Measurements from ENCODE around the gene SGMS1. TPM values are rescaled to one million over a fixed set of nuclear protein-coding genes. Genes with fewer than 3 reads are reported as not detected.

SGMS1 gene
- total and polyA plus RNA-seq, 2 donors (not counting 3 experiments of a cell fraction or from before 2014, with no cell fraction given) = 9.7 to 23.7 TPM

- intact Hi-C loops (cut with micrococcal nuclease) = no loop called here
These were observed 116.7 kb downstream of the SGMS1 start for GRCh38 chr10:50506861-50507573.

More at GRCh38 chr10:50506861-50507573, 116.7 kb downstream of the SGMS1 start:
- H3K27ac ChIP-seq (ENCODE audit: insufficient read depth, low read depth, low read length) = no peak overlapping the region
- H3K27me3 ChIP-seq (ENCODE audit: control insufficient read depth in 2 of 2, insufficient read depth in 2 of 2, low read length in 2 of 2) = no peaks in the 10 kb centered on the region
- no peak for TF ChIP-seq GATA2 (IDR thresholded peaks at IDR 0.05; ENCODE audit: insufficient read depth, insufficient read length, low read depth, low read length)
- TF ChIP-seq POLR2A (IDR thresholded peaks at IDR 0.05; ENCODE audit: low read depth, low read length) = no peak
- TF ChIP-seq, protein P1, sequence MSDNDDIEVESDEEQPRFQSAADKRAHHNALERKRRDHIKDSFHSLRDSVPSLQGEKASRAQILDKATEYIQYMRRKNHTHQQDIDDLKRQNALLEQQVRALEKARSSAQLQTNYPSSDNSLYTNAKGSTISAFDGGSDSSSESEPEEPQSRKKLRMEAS (IDR thresholded peaks at IDR 0.05; ENCODE audit: insufficient read depth, insufficient read length) = no peak
- TF ChIP-seq EZH2 (IDR thresholded peaks at IDR 0.05; ENCODE audit: borderline replicate concordance, low read depth, low read length, severe bottlenecking) = no peak
- TF ChIP-seq CTCF (IDR thresholded peaks at IDR 0.05; ENCODE audit: extremely low read depth in 1 of 2, insufficient read depth in 1 of 2, low read depth in 1 of 2, low read length in 2 of 2) = no peak
- no peak for TF ChIP-seq POLR2AphosphoS5 (IDR thresholded peaks at IDR 0.05; ENCODE audit: insufficient read depth, low read depth, low read length)
- TF ChIP-seq MYC (IDR thresholded peaks at IDR 0.05; ENCODE audit: low read depth, low read length) = no peak
- no peak for TF ChIP-seq FOS (IDR thresholded peaks at IDR 0.05; ENCODE audit: borderline replicate concordance, insufficient read depth, low read length)
- no peaks in the 10 kb centered on the region for H3K4me1 ChIP-seq (ENCODE audit: control insufficient read depth, extremely low read depth, insufficient read depth, low read length)
- no peak overlapping the region for H3K9ac ChIP-seq (replicated peaks; ENCODE audit: extremely low read depth, insufficient read depth, low read length)
- no peaks in the 10 kb centered on the region for H3K36me3 ChIP-seq (ENCODE audit: control insufficient read depth in 2 of 2, extremely low read depth in 1 of 2, insufficient read depth in 2 of 2, low read length in 2 of 2)
- POLR2A ChIA-PET = no interaction called here
- CTCF ChIA-PET = interaction anchor here (1.0 to 1.2 kb wide), 2 partner anchors 11 to 19 kb away, joined by 3 read pairs; no protein-coding TSS in a partner anchor
- BruUV-seq (replicated peaks) = no TSS peak
- no peaks in the 10 kb centered on the region for H3K79me2 ChIP-seq (ENCODE audit: control insufficient read depth, insufficient read depth, low read length)
- DNase-seq (ENCODE audit: low read depth, low spot score) = no peak
- dilution Hi-C loops (cut with MboI; ENCODE audit: extremely low pct_ligation_motif_present, low sequenced_read_pairs) = no loop called here
- no peaks in the 10 kb centered on the region for H4K20me1 ChIP-seq (replicated peaks; ENCODE audit: control insufficient read depth, extremely low read depth, insufficient read depth, low read length)
- H3K9me1 ChIP-seq (replicated peaks; ENCODE audit: control insufficient read depth, extremely low read depth, insufficient read depth, low read length) = no peaks in the 10 kb centered on the region
- no peak overlapping the region for H2AFZ ChIP-seq (ENCODE audit: low read depth, low read length)
- H3K4me2 ChIP-seq (ENCODE audit: insufficient read depth, low read length) = no peak overlapping the region
- H3K4me3 ChIP-seq (replicated peaks in 1 of 3; ENCODE audit: insufficient read depth in 1 of 3, low read depth in 1 of 3, low read length in 3 of 3) = no peak overlapping the region
- FAIRE-seq = no peak
- H3K9me3 ChIP-seq (replicated peaks; ENCODE audit: control insufficient read depth, insufficient read depth, low read length) = no peaks in the 10 kb centered on the region

All from endothelial cell of umbilical vein (primary cell).